Measurements from ENCODE around the gene MSANTD3.

DNA sequence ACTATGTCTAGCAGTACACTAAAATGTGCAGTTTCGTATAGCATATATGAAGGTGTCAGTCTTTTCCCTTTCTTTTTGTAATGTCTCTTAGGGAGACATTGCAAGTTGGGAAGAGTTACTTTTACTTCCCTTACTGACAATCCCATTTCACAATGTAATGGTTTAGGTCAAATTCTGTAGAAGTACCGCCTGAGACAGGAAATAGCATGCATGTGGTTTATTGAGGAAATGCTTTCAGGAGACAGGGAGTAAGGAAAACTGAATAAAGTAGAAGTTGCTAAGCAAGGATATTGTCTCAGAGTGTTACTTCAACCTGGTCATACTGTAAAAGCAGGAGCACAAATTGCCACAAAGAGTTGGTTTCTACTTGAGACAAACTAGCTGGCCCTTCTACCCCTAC is 32.1 kb upstream of the MSANTD3 start:
- no peak for TF ChIP-seq POLR2A (IDR thresholded peaks at IDR 0.05; ENCODE audit: extremely low read depth, insufficient read length)
- TF ChIP-seq, protein P1, sequence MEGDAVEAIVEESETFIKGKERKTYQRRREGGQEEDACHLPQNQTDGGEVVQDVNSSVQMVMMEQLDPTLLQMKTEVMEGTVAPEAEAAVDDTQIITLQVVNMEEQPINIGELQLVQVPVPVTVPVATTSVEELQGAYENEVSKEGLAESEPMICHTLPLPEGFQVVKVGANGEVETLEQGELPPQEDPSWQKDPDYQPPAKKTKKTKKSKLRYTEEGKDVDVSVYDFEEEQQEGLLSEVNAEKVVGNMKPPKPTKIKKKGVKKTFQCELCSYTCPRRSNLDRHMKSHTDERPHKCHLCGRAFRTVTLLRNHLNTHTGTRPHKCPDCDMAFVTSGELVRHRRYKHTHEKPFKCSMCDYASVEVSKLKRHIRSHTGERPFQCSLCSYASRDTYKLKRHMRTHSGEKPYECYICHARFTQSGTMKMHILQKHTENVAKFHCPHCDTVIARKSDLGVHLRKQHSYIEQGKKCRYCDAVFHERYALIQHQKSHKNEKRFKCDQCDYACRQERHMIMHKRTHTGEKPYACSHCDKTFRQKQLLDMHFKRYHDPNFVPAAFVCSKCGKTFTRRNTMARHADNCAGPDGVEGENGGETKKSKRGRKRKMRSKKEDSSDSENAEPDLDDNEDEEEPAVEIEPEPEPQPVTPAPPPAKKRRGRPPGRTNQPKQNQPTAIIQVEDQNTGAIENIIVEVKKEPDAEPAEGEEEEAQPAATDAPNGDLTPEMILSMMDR (IDR thresholded peaks at IDR 0.05; ENCODE audit: low read depth, low read length), result no peak
- TF ChIP-seq, protein P2, sequence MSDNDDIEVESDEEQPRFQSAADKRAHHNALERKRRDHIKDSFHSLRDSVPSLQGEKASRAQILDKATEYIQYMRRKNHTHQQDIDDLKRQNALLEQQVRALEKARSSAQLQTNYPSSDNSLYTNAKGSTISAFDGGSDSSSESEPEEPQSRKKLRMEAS (IDR thresholded peaks at IDR 0.05; ENCODE audit: low read depth, low read length), result no peak
- no peak for TF ChIP-seq MYC (IDR thresholded peaks at IDR 0.05; ENCODE audit: low read depth, low read length)

All from NB4 (cell line).